Endodermal cell (in vitro differentiated cells): ENCODE data around the gene JUP. TPM values are rescaled to one million over a fixed set of nuclear protein-coding genes. Genes with fewer than 3 reads are reported as not detected.

Source experiments
- DNase-seq: peaks from one replicate; pipeline ENCODE4 v3.0.0-alpha.2; 2017
- H3K27ac ChIP-seq: 2 replicates; pipeline ENCODE4 v1.5.1; 2013; ENCODE audit warnings: mild to moderate bottlenecking, low read depth, low read length, moderate library complexity
- H3K27me3 ChIP-seq: 2 replicates; pipeline ENCODE4 v1.6.1; 2013; ENCODE audit warnings: mild to moderate bottlenecking, low read length, moderate library complexity; ENCODE audit not compliant: insufficient read depth, control insufficient read depth, poor library complexity, severe bottlenecking
- H3K36me3 ChIP-seq: 2 replicates; pipeline ENCODE4 v1.7.0; 2013; ENCODE audit warnings: mild to moderate bottlenecking, low read length, moderate library complexity; ENCODE audit not compliant: control insufficient read depth, insufficient read depth
- H3K4me1 ChIP-seq: one replicate; pipeline ENCODE4 v1.7.0; 2013; ENCODE audit warnings: low read length; ENCODE audit not compliant: control insufficient read depth, insufficient read depth
- H3K4me3 ChIP-seq: 2 replicates; pipeline ENCODE4 v1.5.1; 2013; ENCODE audit warnings: mild to moderate bottlenecking, low read length, moderate library complexity
- H3K9ac ChIP-seq: 2 replicates; pipeline ENCODE4 v1.6.1; 2013; ENCODE audit warnings: mild to moderate bottlenecking, low read length, moderate library complexity; ENCODE audit not compliant: poor library complexity, severe bottlenecking; ENCODE audit errors: extremely low read depth
- H3K9me3 ChIP-seq: 2 replicates; pipeline ENCODE4 v1.6.1; 2013; ENCODE audit warnings: mild to moderate bottlenecking, low read length, moderate library complexity; ENCODE audit not compliant: control insufficient read depth
- H3K27ac Mint-ChIP-seq: 2 replicates; pipeline ENCODE4 v1.8.0; 2020; ENCODE audit warnings: mixed read lengths
- H3K27me3 Mint-ChIP-seq: 2 replicates; pipeline ENCODE4 v1.8.0; 2021; ENCODE audit warnings: mild to moderate bottlenecking, mixed read lengths; ENCODE audit not compliant: insufficient read depth
- H3K36me3 Mint-ChIP-seq: 2 replicates; pipeline ENCODE4 v1.8.0; 2020; ENCODE audit warnings: low read depth, mixed read lengths
- H3K4me1 Mint-ChIP-seq: 2 replicates; pipeline ENCODE4 v1.8.0; 2020; ENCODE audit warnings: mixed read lengths
- H3K4me3 Mint-ChIP-seq: 2 replicates; pipeline ENCODE4 v1.8.0; 2020; ENCODE audit warnings: mild to moderate bottlenecking, moderate library complexity, mixed read lengths
- H3K9me3 Mint-ChIP-seq: 2 replicates; pipeline ENCODE4 v1.8.0; 2020; ENCODE audit warnings: mild to moderate bottlenecking, mixed read lengths
- CTCF ChIP-seq: fragments of 200-600 bp; sonication (generic); conservative IDR thresholded peaks from 2 replicates; pipeline ENCODE4 v1.5.0; 2021; ENCODE audit warnings: antibody characterized with exemption, mild to moderate bottlenecking
- WGBS, 2 experiments: methylation state at CpG; one replicate each; pipeline versions ENCODE4 v1.1.5 to v1.1.7; 2013; ENCODE audit warnings: missing lambda C conversion rate in 2 of 2, mixed read lengths in 1 of 2; ENCODE audit not compliant: insufficient coverage in 1 of 2, insufficient read length in 1 of 2; 5-methylcytosine and 5-hydroxymethylcytosine counted together
- total RNA-seq, 2 donors: library from RNA; stranded (reverse); fragmentation: NEBNext Ultra II Directional in 1 of 2; extraction: Animal tissue kit (Norgen Biotek cat#: 25700) in 1 of 2; gene quantifications; 2 replicates in 1 of 2; 3 replicates in 1 of 2; pipeline ENCODE4 v1.2.1, GENCODE V29; 2021

The JUP gene
- total RNA-seq, 2 donors from 2014 or later, result 112 to 167 TPM

GRCh38 chr17:41728056-41728455 lies 58.5 kb downstream of the JUP start:
- H3K27me3 ChIP-seq, result peaks cover 25% of the 10 kb centered on the region
- 56 to 75% methylated on average over 5 to 12 of the region's 12 CpGs for WGBS, 2 experiments
- no peaks in the 10 kb centered on the region for H3K36me3 ChIP-seq
- no peak for TF ChIP-seq CTCF
- Mint-ChIP-seq H3K4me1 (no peaks in the 10 kb centered on the region), H3K4me3 (no peak overlapping the region), H3K27ac (no peak overlapping the region), H3K36me3 (no peaks in the 10 kb centered on the region), H3K9me3 (no peaks in the 10 kb centered on the region), H3K27me3 (peaks cover 32% of the 10 kb centered on the region)
- H3K9ac ChIP-seq, result no peak overlapping the region
- no peak overlapping the region for H3K27ac ChIP-seq
- H3K4me3 ChIP-seq, result no peak overlapping the region
- no peak for DNase-seq
- no peaks in the 10 kb centered on the region for H3K4me1 ChIP-seq
- no peaks in the 10 kb centered on the region for H3K9me3 ChIP-seq

DNA sequence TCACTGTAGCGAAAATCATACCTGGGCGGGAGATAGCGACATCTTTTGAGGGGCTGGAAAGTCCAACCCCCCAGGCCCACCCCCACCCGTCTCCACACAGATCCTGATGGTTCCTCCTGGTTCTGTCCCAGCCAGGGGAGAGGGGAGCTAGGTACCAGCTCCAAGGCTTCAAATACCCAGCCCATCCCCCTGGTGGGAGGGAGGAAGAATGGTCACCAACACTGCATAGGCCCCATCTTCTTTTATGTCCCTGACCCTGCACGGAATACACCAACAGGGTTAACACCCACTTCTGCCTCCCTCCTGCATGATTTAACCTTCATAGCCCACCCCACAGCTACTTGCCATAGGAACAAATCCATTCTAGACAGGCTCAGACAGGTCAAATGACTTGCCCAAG lies 61.4 kb downstream of the JUP start:
- Histone ChIP-seq H3K9me3 (no peaks in the 10 kb centered on the region), H3K4me1 (no peaks in the 10 kb centered on the region), H3K4me3 (no peak overlapping the region), H3K27ac (no peak overlapping the region), H3K9ac (no peak overlapping the region), H3K27me3 (no peaks in the 10 kb centered on the region), H3K36me3 (no peaks in the 10 kb centered on the region)
- H3K36me3 Mint-ChIP-seq, result no peaks in the 10 kb centered on the region
- peak; percentile 29 for TF ChIP-seq CTCF
- H3K27ac Mint-ChIP-seq, result no peak overlapping the region
- no peak for DNase-seq
- 71% methylated on average over 5 of the region's 5 CpGs; no CpG with 5 or more reads in 1 of the 2 experiments for WGBS, 2 experiments
- no peaks in the 10 kb centered on the region for H3K9me3 Mint-ChIP-seq
- peaks cover 4% of the 10 kb centered on the region for H3K27me3 Mint-ChIP-seq
- no peaks in the 10 kb centered on the region for H3K4me1 Mint-ChIP-seq
- H3K4me3 Mint-ChIP-seq, result no peak overlapping the region

- DNase-seq, result no peak
- H3K36me3 Mint-ChIP-seq, result no peaks in the 10 kb centered on the region
- Histone ChIP-seq H3K36me3 (no peaks in the 10 kb centered on the region), H3K9ac (no peak overlapping the region), H3K4me1 (no peaks in the 10 kb centered on the region), H3K27me3 (no peaks in the 10 kb centered on the region), H3K9me3 (no peaks in the 10 kb centered on the region), H3K4me3 (no peak overlapping the region), H3K27ac (no peak overlapping the region)
- no peaks in the 10 kb centered on the region for H3K4me1 Mint-ChIP-seq
- no peaks in the 10 kb centered on the region for H3K9me3 Mint-ChIP-seq
- no peak overlapping the region for H3K4me3 Mint-ChIP-seq
- H3K27ac Mint-ChIP-seq, result no peak overlapping the region
- 87 to 88% methylated on average over 10 to 16 of the region's 17 CpGs for WGBS, 2 experiments
- TF ChIP-seq CTCF, result no peak
- peaks cover 3% of the 10 kb centered on the region for H3K27me3 Mint-ChIP-seq
Observed at GRCh38 chr17:41724476-41725050, 61.9 kb downstream of the JUP start.
